Measurements from ENCODE around the gene LGALS9.

The LGALS9 gene

GRCh38 chr17:27600471-27600870 lies 30.5 kb upstream of the LGALS9 start:
- H3K27ac ChIP-seq (ENCODE audit: low read length, poor library complexity, severe bottlenecking) = no peak overlapping the region
- H2BK15ac ChIP-seq (ENCODE audit: low read depth, poor library complexity, severe bottlenecking) = no peak overlapping the region
- no peak overlapping the region for H3K14ac ChIP-seq (ENCODE audit: low read length in 2 of 2)
- no peaks in the 10 kb centered on the region for H3K27me3 ChIP-seq (ENCODE audit: control insufficient read depth in 1 of 2, insufficient read depth in 1 of 2, low read length in 2 of 2)
- H2BK12ac ChIP-seq (ENCODE audit: low read length in 2 of 2) = no peak overlapping the region
- H3K4me1 ChIP-seq (ENCODE audit: control insufficient read depth, insufficient read depth, low read depth, low read length) = peaks cover 10% of the 10 kb centered on the region
- H2AFZ ChIP-seq (ENCODE audit: low read depth, low read length) = no peak overlapping the region
- H2AK5ac ChIP-seq (ENCODE audit: low read length, severe bottlenecking) = no peak overlapping the region
- H3K4me2 ChIP-seq (ENCODE audit: low read length, poor library complexity, severe bottlenecking) = no peak overlapping the region
- H3K18ac ChIP-seq (ENCODE audit: low read depth in 1 of 2, low read length in 2 of 2) = no peak overlapping the region
- no peak overlapping the region for H3K4ac ChIP-seq (ENCODE audit: low read depth in 1 of 2, low read length in 2 of 2)
- no peak overlapping the region for H3K9ac ChIP-seq (ENCODE audit: low read length)
- H4K8ac ChIP-seq (ENCODE audit: low read length) = no peak overlapping the region
- H2BK5ac ChIP-seq (ENCODE audit: low read depth, low read length, poor library complexity, severe bottlenecking) = no peak overlapping the region
- H3K4me3 ChIP-seq (ENCODE audit: insufficient read depth in 1 of 2, low read depth in 1 of 2, low read length in 2 of 2) = no peak overlapping the region
- no peaks in the 10 kb centered on the region for H3K9me3 ChIP-seq (ENCODE audit: control insufficient read depth, low read length)
- 94% methylated on average over 8 of the region's 8 CpGs for WGBS
- peaks cover 47 to 66% of the 10 kb centered on the region in 2 experiments for H3K36me3 ChIP-seq (ENCODE audit: control insufficient read depth in 1 of 2, insufficient read depth in 2 of 2, low read depth in 1 of 2, low read length in 2 of 2)
- no peak overlapping the region for H2BK120ac ChIP-seq (ENCODE audit: low read depth, low read length)
- no peak overlapping the region for H4K91ac ChIP-seq (ENCODE audit: low read length)
- DNase-seq = no peak
- peaks cover 5% of the 10 kb centered on the region for H3K79me1 ChIP-seq (replicated peaks; ENCODE audit: low read length, poor library complexity, severe bottlenecking)
- no peak overlapping the region for H3K23ac ChIP-seq (ENCODE audit: low read length in 2 of 2)

GRCh38 chr17:27601069-27601974 lies 29.7 kb upstream of the LGALS9 start:
- peak; percentile 81 for DNase-seq
- no peak overlapping the region for H3K4me2 ChIP-seq (ENCODE audit: low read length, poor library complexity, severe bottlenecking)
- no peak overlapping the region for H3K23ac ChIP-seq (ENCODE audit: low read length in 2 of 2)
- H2BK5ac ChIP-seq (ENCODE audit: low read depth, low read length, poor library complexity, severe bottlenecking) = no peak overlapping the region
- H3K27me3 ChIP-seq (ENCODE audit: control insufficient read depth in 1 of 2, insufficient read depth in 1 of 2, low read length in 2 of 2) = no peaks in the 10 kb centered on the region
- no peak overlapping the region for H3K9ac ChIP-seq (ENCODE audit: low read length)
- H3K14ac ChIP-seq (ENCODE audit: low read length in 2 of 2) = no peak overlapping the region
- no peaks in the 10 kb centered on the region for H3K9me3 ChIP-seq (ENCODE audit: control insufficient read depth, low read length)
- H2AK5ac ChIP-seq (ENCODE audit: low read length, severe bottlenecking) = no peak overlapping the region
- H2BK120ac ChIP-seq (ENCODE audit: low read depth, low read length) = no peak overlapping the region
- peaks cover 10% of the 10 kb centered on the region for H3K4me1 ChIP-seq (ENCODE audit: control insufficient read depth, insufficient read depth, low read depth, low read length)
- no peak overlapping the region for H4K8ac ChIP-seq (ENCODE audit: low read length)
- H3K79me1 ChIP-seq (replicated peaks; ENCODE audit: low read length, poor library complexity, severe bottlenecking) = peaks cover 5% of the 10 kb centered on the region
- no peak overlapping the region for H2BK15ac ChIP-seq (ENCODE audit: low read depth, poor library complexity, severe bottlenecking)
- H3K18ac ChIP-seq (ENCODE audit: low read depth in 1 of 2, low read length in 2 of 2) = no peak overlapping the region
- no peak overlapping the region for H3K4me3 ChIP-seq (ENCODE audit: insufficient read depth in 1 of 2, low read depth in 1 of 2, low read length in 2 of 2)
- H2BK12ac ChIP-seq (ENCODE audit: low read length in 2 of 2) = no peak overlapping the region
- H3K27ac ChIP-seq (ENCODE audit: low read length, poor library complexity, severe bottlenecking) = no peak overlapping the region
- WGBS = 69% methylated on average over 11 of the region's 11 CpGs
- H3K4ac ChIP-seq (ENCODE audit: low read depth in 1 of 2, low read length in 2 of 2) = no peak overlapping the region
- H2AFZ ChIP-seq (ENCODE audit: low read depth, low read length) = no peak overlapping the region
- H3K36me3 ChIP-seq (ENCODE audit: control insufficient read depth in 1 of 2, insufficient read depth in 2 of 2, low read depth in 1 of 2, low read length in 2 of 2) = peaks cover 52 to 64% of the 10 kb centered on the region in 2 experiments
- H4K91ac ChIP-seq (ENCODE audit: low read length) = no peak overlapping the region

GRCh38 chr17:27601975-27602302 lies 29.0 kb upstream of the LGALS9 start:
- WGBS = 73% methylated on average over 2 of the region's 2 CpGs
- no peak overlapping the region for H2BK12ac ChIP-seq (ENCODE audit: low read length in 2 of 2)
- no peak overlapping the region for H3K9ac ChIP-seq (ENCODE audit: low read length)
- H3K36me3 ChIP-seq (ENCODE audit: control insufficient read depth in 1 of 2, insufficient read depth in 2 of 2, low read depth in 1 of 2, low read length in 2 of 2) = peaks cover 51 to 60% of the 10 kb centered on the region in 2 experiments
- no peak for DNase-seq
- H3K79me1 ChIP-seq (replicated peaks; ENCODE audit: low read length, poor library complexity, severe bottlenecking) = peaks cover 5% of the 10 kb centered on the region
- H3K14ac ChIP-seq (ENCODE audit: low read length in 2 of 2) = no peak overlapping the region
- no peak overlapping the region for H4K8ac ChIP-seq (ENCODE audit: low read length)
- no peak overlapping the region for H3K4ac ChIP-seq (ENCODE audit: low read depth in 1 of 2, low read length in 2 of 2)
- no peaks in the 10 kb centered on the region for H3K9me3 ChIP-seq (ENCODE audit: control insufficient read depth, low read length)
- no peak overlapping the region for H3K23ac ChIP-seq (ENCODE audit: low read length in 2 of 2)
- H3K4me1 ChIP-seq (ENCODE audit: control insufficient read depth, insufficient read depth, low read depth, low read length) = peaks cover 10% of the 10 kb centered on the region
- H3K4me3 ChIP-seq (ENCODE audit: insufficient read depth in 1 of 2, low read depth in 1 of 2, low read length in 2 of 2) = no peak overlapping the region
- no peak overlapping the region for H2AK5ac ChIP-seq (ENCODE audit: low read length, severe bottlenecking)
- no peak overlapping the region for H2AFZ ChIP-seq (ENCODE audit: low read depth, low read length)
- no peak overlapping the region for H3K18ac ChIP-seq (ENCODE audit: low read depth in 1 of 2, low read length in 2 of 2)
- H4K91ac ChIP-seq (ENCODE audit: low read length) = no peak overlapping the region
- no peak overlapping the region for H3K4me2 ChIP-seq (ENCODE audit: low read length, poor library complexity, severe bottlenecking)
- no peak overlapping the region for H2BK120ac ChIP-seq (ENCODE audit: low read depth, low read length)
- H2BK5ac ChIP-seq (ENCODE audit: low read depth, low read length, poor library complexity, severe bottlenecking) = no peak overlapping the region
- H3K27ac ChIP-seq (ENCODE audit: low read length, poor library complexity, severe bottlenecking) = no peak overlapping the region
- no peaks in the 10 kb centered on the region for H3K27me3 ChIP-seq (ENCODE audit: control insufficient read depth in 1 of 2, insufficient read depth in 1 of 2, low read length in 2 of 2)
- H2BK15ac ChIP-seq (ENCODE audit: low read depth, poor library complexity, severe bottlenecking) = no peak overlapping the region

- H4K91ac ChIP-seq (ENCODE audit: low read length) = no peak overlapping the region
- H3K4ac ChIP-seq (ENCODE audit: low read depth in 1 of 2, low read length in 2 of 2) = no peak overlapping the region
- no peak overlapping the region for H3K18ac ChIP-seq (ENCODE audit: low read depth in 1 of 2, low read length in 2 of 2)
- peaks cover 53 to 58% of the 10 kb centered on the region in 2 experiments for H3K36me3 ChIP-seq (ENCODE audit: control insufficient read depth in 1 of 2, insufficient read depth in 2 of 2, low read depth in 1 of 2, low read length in 2 of 2)
- no peak overlapping the region for H3K4me3 ChIP-seq (ENCODE audit: insufficient read depth in 1 of 2, low read depth in 1 of 2, low read length in 2 of 2)
- H3K9me3 ChIP-seq (ENCODE audit: control insufficient read depth, low read length) = no peaks in the 10 kb centered on the region
- no peak overlapping the region for H2BK120ac ChIP-seq (ENCODE audit: low read depth, low read length)
- WGBS = 46% methylated on average over 15 of the region's 15 CpGs
- H3K4me2 ChIP-seq (ENCODE audit: low read length, poor library complexity, severe bottlenecking) = no peak overlapping the region
- H4K8ac ChIP-seq (ENCODE audit: low read length) = no peak overlapping the region
- no peak overlapping the region for H3K14ac ChIP-seq (ENCODE audit: low read length in 2 of 2)
- no peaks in the 10 kb centered on the region for H3K27me3 ChIP-seq (ENCODE audit: control insufficient read depth in 1 of 2, insufficient read depth in 1 of 2, low read length in 2 of 2)
- peaks cover 3% of the 10 kb centered on the region for H3K79me1 ChIP-seq (replicated peaks; ENCODE audit: low read length, poor library complexity, severe bottlenecking)
- H3K9ac ChIP-seq (ENCODE audit: low read length) = no peak overlapping the region
- no peak overlapping the region for H2BK12ac ChIP-seq (ENCODE audit: low read length in 2 of 2)
- H2BK5ac ChIP-seq (ENCODE audit: low read depth, low read length, poor library complexity, severe bottlenecking) = no peak overlapping the region
- DNase-seq = peak; percentile 63
- H3K4me1 ChIP-seq (ENCODE audit: control insufficient read depth, insufficient read depth, low read depth, low read length) = peaks cover 7% of the 10 kb centered on the region
- no peak overlapping the region for H2AK5ac ChIP-seq (ENCODE audit: low read length, severe bottlenecking)
- H2AFZ ChIP-seq (ENCODE audit: low read depth, low read length) = no peak overlapping the region
- no peak overlapping the region for H3K27ac ChIP-seq (ENCODE audit: low read length, poor library complexity, severe bottlenecking)
- no peak overlapping the region for H2BK15ac ChIP-seq (ENCODE audit: low read depth, poor library complexity, severe bottlenecking)
- no peak overlapping the region for H3K23ac ChIP-seq (ENCODE audit: low read length in 2 of 2)
Measured at GRCh38 chr17:27602721-27603420, 28.1 kb upstream of the LGALS9 start.

All from mesenchymal stem cell (in vitro differentiated cells and primary cell).